Central memory CD4-positive, alpha-beta T cell (primary cell): ENCODE data around the gene TNRC6B.
"Not testable (repeated sequence)": the region's sequence is repeated elsewhere in the genome, so short reads cannot be mapped to it uniquely, and the experiment has no call there.

ENCODE experiments used
- DNase-seq: peaks from one replicate; pipeline ENCODE4 v3.0.0; 2022

Gene TNRC6B

GRCh38 chr22:40183603-40184002, 5.9 kb downstream of the TNRC6B start:
- not testable (repeated sequence) for DNase-seq

- DNase-seq, result no peak
These were observed 9.7 kb downstream of the TNRC6B start for GRCh38 chr22:40187389-40187788.

DNA sequence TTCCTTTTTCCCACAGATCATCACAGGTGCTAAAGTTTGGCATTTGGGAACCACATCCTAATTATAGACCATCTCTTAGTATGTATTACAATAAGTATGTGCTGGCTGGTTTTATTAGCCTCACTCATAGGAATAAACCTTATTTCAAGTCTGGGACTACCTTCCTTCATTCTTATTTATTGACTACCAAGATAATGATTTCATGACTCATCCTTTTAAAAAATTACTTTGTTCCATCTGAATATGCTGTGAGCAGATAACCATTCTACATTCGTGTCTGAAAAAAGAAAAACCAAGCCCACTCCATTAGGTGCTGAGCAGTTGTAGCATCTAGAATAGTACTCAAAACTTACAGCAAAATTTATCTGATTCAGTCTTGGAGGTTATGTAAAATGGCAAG, 12.3 kb downstream of the TNRC6B start:
- no peak for DNase-seq

DNA sequence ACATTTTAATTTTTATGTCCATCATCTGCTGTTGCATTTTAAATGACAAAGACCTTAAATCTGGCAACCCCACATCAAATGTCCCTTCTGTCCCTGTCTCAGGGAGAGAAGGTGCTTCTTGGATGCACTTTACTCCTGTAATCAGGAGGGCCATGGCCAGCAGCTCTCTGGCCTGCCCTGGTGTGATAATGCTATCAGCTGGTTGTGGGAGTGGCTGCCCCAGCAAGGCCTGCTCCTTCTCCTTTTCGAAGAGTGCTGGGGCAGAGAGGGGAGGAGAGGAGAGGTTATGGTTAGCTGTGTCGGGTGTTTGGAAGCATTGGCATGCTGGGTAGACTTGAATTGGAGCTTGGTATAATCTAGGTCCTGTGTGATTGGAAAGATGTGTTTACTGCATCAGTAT, 12.8 kb downstream of the TNRC6B start:
- no peak for DNase-seq

- DNase-seq, result no peak
These were observed 16.0 kb downstream of the TNRC6B start for GRCh38 chr22:40193429-40194421.

- no peak for DNase-seq
These were observed 16.9 kb downstream of the TNRC6B start for GRCh38 chr22:40194656-40195055.

DNA sequence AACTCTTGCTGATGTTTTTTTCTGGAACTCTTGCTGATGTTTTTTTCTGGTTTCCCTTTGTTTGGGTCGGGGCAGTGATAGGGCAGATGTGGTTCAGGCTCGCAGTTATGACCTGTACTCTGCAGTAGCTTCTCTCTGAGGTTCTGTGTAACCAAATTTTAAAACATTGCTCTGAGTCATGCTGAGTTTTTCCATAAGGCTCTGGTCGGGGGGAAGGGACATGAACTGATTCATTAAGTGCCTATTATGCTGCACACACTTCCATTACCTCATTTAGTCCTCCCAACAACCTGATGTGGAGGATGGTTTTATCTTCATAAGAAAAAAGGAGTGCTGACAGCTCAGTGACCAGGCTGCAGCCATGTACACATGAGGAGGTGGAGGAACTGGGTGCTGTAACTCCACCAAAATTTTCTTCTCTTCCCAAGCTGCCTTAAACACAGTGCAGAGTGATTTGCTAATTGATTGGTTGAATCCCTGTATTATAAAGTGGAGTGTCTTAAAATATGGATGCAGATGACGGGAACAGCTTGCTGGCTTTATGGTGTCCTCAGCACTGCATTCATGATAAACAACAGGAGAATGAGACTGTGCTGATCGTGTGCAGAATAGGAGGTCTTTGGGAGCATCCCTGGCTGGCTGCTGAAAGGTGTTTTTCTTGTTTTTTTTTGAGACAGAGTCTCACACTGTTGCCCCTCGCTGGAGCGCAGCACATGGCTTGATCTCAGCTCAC, 19.1 kb downstream of the TNRC6B start:
- DNase-seq, result no peak

GRCh38 chr22:40197421-40197820, 19.7 kb downstream of the TNRC6B start:
- DNase-seq, result not testable (repeated sequence)

- no peak for DNase-seq
These were observed 21.0 kb downstream of the TNRC6B start for GRCh38 chr22:40198733-40199132.

- DNase-seq, result no peak
These were observed 21.5 kb downstream of the TNRC6B start for GRCh38 chr22:40199223-40199622.

- DNase-seq, result no peak
These were observed 22.1 kb downstream of the TNRC6B start for GRCh38 chr22:40199852-40200251.

- DNase-seq, result no peak
These were observed 23.2 kb downstream of the TNRC6B start for GRCh38 chr22:40200795-40201530.

DNA sequence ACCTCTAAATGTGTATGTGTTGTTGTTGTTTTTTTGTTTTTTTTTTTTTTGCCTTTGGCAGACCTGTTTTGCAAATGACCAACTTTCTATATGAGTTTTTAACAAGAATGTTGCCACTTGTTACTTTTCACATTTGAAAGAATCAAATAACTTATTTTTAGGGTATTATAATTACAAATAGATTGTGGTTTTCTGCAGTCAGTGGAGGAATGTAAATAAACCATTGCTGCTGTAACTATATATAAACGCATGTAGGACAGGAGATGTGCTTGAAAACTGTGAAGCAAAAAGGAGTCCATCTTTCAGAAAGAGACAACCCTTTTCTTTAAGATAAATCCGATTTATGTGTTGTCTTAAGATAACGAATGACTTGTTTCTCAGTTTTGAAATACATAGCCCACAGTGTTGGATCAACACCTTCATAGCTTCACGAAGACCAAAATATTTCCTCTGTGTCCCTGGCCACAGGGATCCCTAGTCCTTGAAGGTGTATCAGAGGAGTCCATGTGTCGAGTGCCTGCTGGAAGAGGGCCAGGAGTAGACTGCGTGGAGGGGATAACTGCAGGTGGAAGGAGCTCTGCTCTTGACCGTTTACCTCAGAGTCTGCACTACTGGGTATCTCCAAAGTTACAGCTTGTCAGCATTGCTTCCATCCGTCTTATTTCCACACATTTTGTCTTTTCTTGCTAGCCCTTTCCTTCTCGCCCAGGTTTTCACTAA, 24.7 kb downstream of the TNRC6B start:
- no peak for DNase-seq

- peak; percentile 48 for DNase-seq
These were observed 25.8 kb downstream of the TNRC6B start for GRCh38 chr22:40203572-40203971.

GRCh38 chr22:40204321-40205116, 26.8 kb downstream of the TNRC6B start:
- DNase-seq, result no peak

DNA sequence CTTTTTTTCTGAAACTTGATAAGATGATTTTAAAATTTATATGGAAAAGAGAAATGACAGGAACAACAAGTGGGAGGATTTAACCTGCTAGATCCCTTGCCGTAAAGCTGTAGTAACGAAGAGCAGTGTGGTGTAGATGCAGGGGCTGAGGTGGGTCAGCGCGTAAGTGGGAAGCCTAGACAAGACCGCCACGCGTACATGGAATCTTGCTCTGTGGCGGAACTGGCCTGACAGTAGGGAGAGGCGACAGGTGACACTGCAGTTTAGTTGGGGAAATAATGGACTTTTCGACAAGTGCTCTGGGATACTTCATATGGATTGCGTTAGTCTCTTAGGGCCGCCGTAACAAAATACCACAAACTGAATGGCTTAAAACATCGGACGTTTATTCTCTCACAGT, 28.8 kb downstream of the TNRC6B start:
- no peak for DNase-seq

DNA sequence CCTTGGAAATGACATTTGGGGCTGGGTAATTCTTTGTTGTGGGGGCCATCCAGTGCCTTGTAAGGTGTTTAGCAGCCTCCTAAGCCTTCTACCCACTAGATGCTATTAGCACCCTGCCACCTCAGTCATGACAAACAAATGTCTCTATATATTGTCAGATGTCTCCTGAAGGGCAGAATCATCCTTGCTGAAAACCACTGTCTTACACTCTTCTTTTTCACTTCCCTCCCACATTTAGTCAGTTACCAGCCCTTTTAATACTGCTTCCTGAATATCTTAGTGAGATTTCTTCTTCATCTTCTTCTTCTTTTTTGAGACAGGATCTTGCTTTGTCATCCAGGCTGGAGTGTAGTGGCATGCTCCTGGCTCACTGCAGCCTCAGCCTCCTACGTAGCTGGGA, 33.1 kb downstream of the TNRC6B start:
- no peak for DNase-seq

DNA sequence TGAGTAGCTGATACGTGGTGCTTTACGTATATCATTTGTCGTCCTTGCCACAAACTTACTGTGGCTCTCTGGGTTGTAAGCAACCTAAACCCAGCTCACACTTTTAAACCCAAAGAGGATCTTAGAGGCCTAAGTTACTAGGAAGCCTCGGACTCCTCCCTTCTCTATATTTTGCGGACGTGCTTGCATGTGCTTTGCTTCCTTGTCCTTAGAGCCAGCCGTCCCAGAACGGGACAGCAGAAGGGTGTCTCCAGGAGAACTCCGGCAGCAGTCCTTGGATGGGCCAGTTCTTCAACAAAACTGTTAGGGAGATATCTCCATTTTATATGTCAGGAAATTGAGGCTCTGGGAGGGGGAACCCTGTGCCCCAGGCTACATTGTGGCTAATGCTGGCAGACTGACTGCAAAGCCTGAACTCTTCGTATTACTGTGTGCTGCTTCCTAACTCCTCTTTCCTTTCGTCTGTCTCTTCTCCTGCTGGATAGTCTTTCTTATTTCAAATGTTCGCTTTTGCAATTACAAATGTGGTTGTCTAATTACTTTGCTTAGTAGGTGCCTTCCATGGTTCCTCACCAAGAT, 33.8 kb downstream of the TNRC6B start:
- no peak for DNase-seq

DNA sequence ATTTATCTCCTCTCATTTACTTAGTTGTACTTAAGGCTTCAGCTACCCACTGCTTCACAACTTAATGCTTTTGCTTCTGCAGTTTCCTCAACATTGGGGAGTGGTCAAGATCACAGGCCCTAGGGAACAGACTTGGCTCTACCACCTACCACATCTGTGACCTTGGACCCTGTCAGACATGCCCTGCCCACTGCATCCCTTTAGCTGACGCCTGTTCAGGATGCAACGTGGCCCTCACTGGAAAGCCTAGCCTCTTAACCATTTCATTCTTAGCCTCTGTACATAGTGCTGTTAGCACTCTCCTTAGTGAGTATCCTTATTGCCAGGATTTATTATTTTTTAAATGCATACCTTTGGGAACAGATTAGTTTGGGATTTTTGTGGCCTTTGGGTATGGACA, 34.4 kb downstream of the TNRC6B start:
- DNase-seq, result no peak

DNA sequence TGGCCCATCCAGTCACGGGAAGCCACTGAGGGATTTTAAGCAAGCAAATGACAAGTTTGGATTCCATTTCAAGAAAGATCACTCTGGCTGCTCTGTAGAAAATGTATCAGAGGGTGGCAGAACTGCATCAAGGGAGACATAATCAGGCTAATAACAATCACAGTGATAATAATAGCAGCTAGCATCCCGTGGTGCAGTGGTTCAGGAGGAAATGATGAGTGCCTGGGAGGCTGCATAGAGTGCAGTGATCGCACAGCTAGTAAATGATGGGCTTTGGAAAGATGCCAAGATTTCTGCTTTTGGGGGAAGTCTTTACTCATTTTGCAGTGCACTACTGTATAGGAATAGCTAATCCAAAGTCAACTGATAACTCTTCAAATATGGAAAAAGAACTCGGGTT, 35.8 kb downstream of the TNRC6B start:
- no peak for DNase-seq

- no peak for DNase-seq
These were observed 37.5 kb downstream of the TNRC6B start for GRCh38 chr22:40215266-40215665.
